Measurements from ENCODE around the gene CDS2. TPM values are rescaled to one million over a fixed set of nuclear protein-coding genes. Genes with fewer than 3 reads are reported as not detected.

Gene CDS2
- polyA plus RNA-seq, 1 donor from 2014 or later = 66.7 TPM

DNA sequence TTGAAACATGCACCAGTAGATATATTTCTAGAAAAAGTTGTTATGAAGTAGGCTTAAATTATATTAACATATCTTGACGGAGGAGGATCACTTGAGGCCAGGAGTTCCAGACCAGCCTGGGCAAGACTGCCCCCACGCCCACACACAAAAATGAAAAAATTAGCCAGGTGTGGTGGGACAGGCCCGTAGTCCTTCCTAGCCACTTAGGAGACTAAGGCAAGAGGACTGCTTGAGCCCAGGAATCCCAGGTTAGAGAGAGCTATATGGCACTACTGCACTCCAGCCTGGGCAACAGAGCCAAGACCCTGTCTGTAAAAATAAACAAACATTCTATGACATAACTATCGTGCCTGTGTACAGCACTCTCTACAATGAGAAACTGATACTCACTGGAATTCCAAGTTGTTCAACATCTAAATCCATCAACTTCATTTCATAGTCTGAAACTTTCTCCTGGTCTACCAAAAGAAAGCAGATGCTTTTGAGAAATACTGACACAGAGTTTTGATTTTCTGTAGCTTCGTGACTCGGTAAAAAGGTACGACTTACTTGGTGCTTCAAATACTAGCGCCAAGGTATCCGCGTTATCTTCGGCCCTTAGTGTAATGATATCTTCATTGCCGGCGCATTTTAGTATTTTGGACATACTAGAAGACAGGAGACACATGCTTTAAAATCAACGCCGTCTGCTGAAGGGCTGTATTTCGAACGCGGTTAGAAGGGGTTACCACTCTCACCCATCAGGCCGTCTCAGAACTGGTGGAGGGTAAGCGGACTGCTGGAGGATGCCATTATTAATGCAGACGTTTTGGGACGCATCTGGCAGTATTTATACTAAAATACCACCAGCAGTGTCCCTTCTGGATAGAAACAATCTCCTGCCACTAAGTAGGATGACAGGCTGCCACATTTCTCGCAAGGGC is 8.3 kb upstream of the CDS2 start:
- Histone ChIP-seq H3K9me2 (ENCODE audit: insufficient read depth, low read length) (no peaks in the 10 kb centered on the region), H4K20me1 (ENCODE audit: insufficient read depth) (peaks cover 9% of the 10 kb centered on the region), H3K27me3 (ENCODE audit: insufficient read depth, low read depth, low read length) (no peaks in the 10 kb centered on the region), H3K36me3 (ENCODE audit: insufficient read depth, low read length) (no peaks in the 10 kb centered on the region), H3F3A (ENCODE audit: insufficient read depth, low read length, poor library complexity, severe bottlenecking) (no peaks in the 10 kb centered on the region), H3K9me3 (ENCODE audit: low read length) (no peaks in the 10 kb centered on the region), H3K79me2 (replicated peaks; ENCODE audit: insufficient read depth, low read length) (peaks cover 29% of the 10 kb centered on the region), H3K4me3 (ENCODE audit: low read length) (peak overlapping the region; percentile 85), H3K4me2 (ENCODE audit: low read length) (peak overlapping the region; percentile 93), H3K9ac (ENCODE audit: low read length) (peak overlapping the region; percentile 11), H2AFZ (ENCODE audit: low read depth, low read length) (no peak overlapping the region), H3K27ac (ENCODE audit: low read length) (no peak overlapping the region)
- no peak for TF ChIP-seq EP300 (conservative IDR thresholded peaks at IDR 0.05; ENCODE audit: poor library complexity, severe bottlenecking)
- no peak for TF ChIP-seq POLR2AphosphoS5 (IDR thresholded peaks at IDR 0.05)
- TF ChIP-seq EZH2 (IDR thresholded peaks at IDR 0.05; ENCODE audit: borderline replicate concordance, insufficient read depth, low read length, poor library complexity, severe bottlenecking) = no peak
- TF ChIP-seq, protein P1, sequence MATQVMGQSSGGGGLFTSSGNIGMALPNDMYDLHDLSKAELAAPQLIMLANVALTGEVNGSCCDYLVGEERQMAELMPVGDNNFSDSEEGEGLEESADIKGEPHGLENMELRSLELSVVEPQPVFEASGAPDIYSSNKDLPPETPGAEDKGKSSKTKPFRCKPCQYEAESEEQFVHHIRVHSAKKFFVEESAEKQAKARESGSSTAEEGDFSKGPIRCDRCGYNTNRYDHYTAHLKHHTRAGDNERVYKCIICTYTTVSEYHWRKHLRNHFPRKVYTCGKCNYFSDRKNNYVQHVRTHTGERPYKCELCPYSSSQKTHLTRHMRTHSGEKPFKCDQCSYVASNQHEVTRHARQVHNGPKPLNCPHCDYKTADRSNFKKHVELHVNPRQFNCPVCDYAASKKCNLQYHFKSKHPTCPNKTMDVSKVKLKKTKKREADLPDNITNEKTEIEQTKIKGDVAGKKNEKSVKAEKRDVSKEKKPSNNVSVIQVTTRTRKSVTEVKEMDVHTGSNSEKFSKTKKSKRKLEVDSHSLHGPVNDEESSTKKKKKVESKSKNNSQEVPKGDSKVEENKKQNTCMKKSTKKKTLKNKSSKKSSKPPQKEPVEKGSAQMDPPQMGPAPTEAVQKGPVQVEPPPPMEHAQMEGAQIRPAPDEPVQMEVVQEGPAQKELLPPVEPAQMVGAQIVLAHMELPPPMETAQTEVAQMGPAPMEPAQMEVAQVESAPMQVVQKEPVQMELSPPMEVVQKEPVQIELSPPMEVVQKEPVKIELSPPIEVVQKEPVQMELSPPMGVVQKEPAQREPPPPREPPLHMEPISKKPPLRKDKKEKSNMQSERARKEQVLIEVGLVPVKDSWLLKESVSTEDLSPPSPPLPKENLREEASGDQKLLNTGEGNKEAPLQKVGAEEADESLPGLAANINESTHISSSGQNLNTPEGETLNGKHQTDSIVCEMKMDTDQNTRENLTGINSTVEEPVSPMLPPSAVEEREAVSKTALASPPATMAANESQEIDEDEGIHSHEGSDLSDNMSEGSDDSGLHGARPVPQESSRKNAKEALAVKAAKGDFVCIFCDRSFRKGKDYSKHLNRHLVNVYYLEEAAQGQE (IDR thresholded peaks at IDR 0.05; ENCODE audit: borderline replicate concordance) = no peak
- TF ChIP-seq, protein P2, sequence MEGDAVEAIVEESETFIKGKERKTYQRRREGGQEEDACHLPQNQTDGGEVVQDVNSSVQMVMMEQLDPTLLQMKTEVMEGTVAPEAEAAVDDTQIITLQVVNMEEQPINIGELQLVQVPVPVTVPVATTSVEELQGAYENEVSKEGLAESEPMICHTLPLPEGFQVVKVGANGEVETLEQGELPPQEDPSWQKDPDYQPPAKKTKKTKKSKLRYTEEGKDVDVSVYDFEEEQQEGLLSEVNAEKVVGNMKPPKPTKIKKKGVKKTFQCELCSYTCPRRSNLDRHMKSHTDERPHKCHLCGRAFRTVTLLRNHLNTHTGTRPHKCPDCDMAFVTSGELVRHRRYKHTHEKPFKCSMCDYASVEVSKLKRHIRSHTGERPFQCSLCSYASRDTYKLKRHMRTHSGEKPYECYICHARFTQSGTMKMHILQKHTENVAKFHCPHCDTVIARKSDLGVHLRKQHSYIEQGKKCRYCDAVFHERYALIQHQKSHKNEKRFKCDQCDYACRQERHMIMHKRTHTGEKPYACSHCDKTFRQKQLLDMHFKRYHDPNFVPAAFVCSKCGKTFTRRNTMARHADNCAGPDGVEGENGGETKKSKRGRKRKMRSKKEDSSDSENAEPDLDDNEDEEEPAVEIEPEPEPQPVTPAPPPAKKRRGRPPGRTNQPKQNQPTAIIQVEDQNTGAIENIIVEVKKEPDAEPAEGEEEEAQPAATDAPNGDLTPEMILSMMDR (IDR thresholded peaks at IDR 0.05; ENCODE audit: poor library complexity, severe bottlenecking) = no peak

DNA sequence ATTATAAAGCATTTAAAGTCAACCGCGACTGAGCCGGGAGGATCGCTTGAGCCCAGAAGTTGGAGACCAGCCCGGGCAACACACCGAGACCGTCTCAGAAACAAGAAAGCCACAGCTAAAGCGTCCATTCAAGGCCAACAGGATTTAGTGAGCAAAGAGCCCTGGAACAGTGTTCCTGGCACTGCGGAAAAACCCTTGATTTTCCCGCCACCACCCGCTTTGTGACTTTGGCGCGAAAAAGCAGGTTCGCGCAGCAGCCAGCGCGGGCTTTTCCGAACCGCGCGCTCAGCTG is 7.7 kb upstream of the CDS2 start:
- Histone ChIP-seq H4K20me1 (ENCODE audit: insufficient read depth) (peaks cover 9% of the 10 kb centered on the region), H3K4me3 (ENCODE audit: low read length) (peak overlapping the region; percentile 85), H3K27ac (ENCODE audit: low read length) (no peak overlapping the region), H3K4me2 (ENCODE audit: low read length) (peak overlapping the region; percentile 93), H3K36me3 (ENCODE audit: insufficient read depth, low read length) (no peaks in the 10 kb centered on the region), H3F3A (ENCODE audit: insufficient read depth, low read length, poor library complexity, severe bottlenecking) (no peaks in the 10 kb centered on the region), H3K9me3 (ENCODE audit: low read length) (no peaks in the 10 kb centered on the region), H3K27me3 (ENCODE audit: insufficient read depth, low read depth, low read length) (no peaks in the 10 kb centered on the region), H3K9me2 (ENCODE audit: insufficient read depth, low read length) (no peaks in the 10 kb centered on the region), H3K9ac (ENCODE audit: low read length) (peak overlapping the region; percentile 11), H3K79me2 (replicated peaks; ENCODE audit: insufficient read depth, low read length) (peaks cover 29% of the 10 kb centered on the region), H2AFZ (ENCODE audit: low read depth, low read length) (no peak overlapping the region)
- no peak for TF ChIP-seq EZH2 (IDR thresholded peaks at IDR 0.05; ENCODE audit: borderline replicate concordance, insufficient read depth, low read length, poor library complexity, severe bottlenecking)
